ENCODE measurements around the gene MRPS9.
A peak's percentile ranks its signal among the peaks of the same experiment; 100 is the strongest.

MRPS9 gene

GRCh38 chr2:105126336-105126735 is 88.5 kb downstream of the MRPS9 start:
- DNase-seq = no peak

- no peak for DNase-seq
These were observed 89.5 kb downstream of the MRPS9 start for GRCh38 chr2:105127289-105127915.

- DNase-seq = peak; percentile 62
These were observed 91.9 kb downstream of the MRPS9 start for GRCh38 chr2:105129722-105130232.

GRCh38 chr2:105130546-105130945 is 92.7 kb downstream of the MRPS9 start:
- DNase-seq = no peak

GRCh38 chr2:105134081-105134480 is 96.2 kb downstream of the MRPS9 start:
- no peak for DNase-seq

- no peak for DNase-seq
These were observed 97.6 kb downstream of the MRPS9 start for GRCh38 chr2:105135436-105135835.

- DNase-seq = no peak
These were observed 98.5 kb downstream of the MRPS9 start for GRCh38 chr2:105136394-105136793.

GRCh38 chr2:105138643-105139042 is 100.8 kb downstream of the MRPS9 start:
- no peak for DNase-seq

GRCh38 chr2:105139556-105140239 is 101.8 kb downstream of the MRPS9 start:
- DNase-seq = no peak

- no peak for DNase-seq
These were observed 102.3 kb downstream of the MRPS9 start for GRCh38 chr2:105140240-105140568.

GRCh38 chr2:105141099-105141614 is 103.3 kb downstream of the MRPS9 start:
- no peak for DNase-seq

- DNase-seq = no peak
These were observed 104.4 kb downstream of the MRPS9 start for GRCh38 chr2:105142239-105142638.

GRCh38 chr2:105143094-105143466 is 105.2 kb downstream of the MRPS9 start:
- DNase-seq = no peak

- no peak for DNase-seq
These were observed 105.7 kb downstream of the MRPS9 start for GRCh38 chr2:105143467-105144151.

- no peak for DNase-seq
These were observed 106.5 kb downstream of the MRPS9 start for GRCh38 chr2:105144152-105144940.

- no peak for DNase-seq
These were observed 107.1 kb downstream of the MRPS9 start for GRCh38 chr2:105144941-105145300.

- DNase-seq = no peak
These were observed 111.4 kb downstream of the MRPS9 start for GRCh38 chr2:105149272-105149671.

Measured in SIG-M5 (cell line).